Esophagus squamous epithelium (tissue), 5 donors: ENCODE data around the gene PGBD5. TPM values are rescaled to one million over a fixed set of nuclear protein-coding genes. Genes with fewer than 3 reads are reported as not detected.

Experiments used
- DNase-seq: peaks from one replicate; lab custom pipeline; 2025; lab: John Stamatoyannopoulos, UW
- H3K27ac ChIP-seq, 4 donors: fragments of 200-600 bp; sonication (generic); one replicate each; pipeline ENCODE4 v1.5.1; 2016 to 2019; ENCODE audit warnings: mild to moderate bottlenecking in 1 of 4
- H3K27me3 ChIP-seq, 4 donors: fragments of 200-600 bp; sonication (generic); 1 replicate in 3 of 4; 2 replicates in 1 of 4; pipeline versions ENCODE4 v1.5.1 to v1.6.0; 2017 to 2021; ENCODE audit warnings: antibody characterized with exemption in 1 of 4
- H3K36me3 ChIP-seq, 3 donors: fragments of 200-600 bp; sonication (generic); one replicate each; pipeline ENCODE4 v1.5.1; 2016 to 2019
- H3K4me1 ChIP-seq, 3 donors: fragments of 200-600 bp; sonication (generic); one replicate each; pipeline ENCODE4 v1.5.1; 2017 to 2019
- H3K4me3 ChIP-seq, 4 donors: fragments of 200-600 bp; sonication (generic); 1 replicate in 3 of 4; 2 replicates in 1 of 4; pipeline ENCODE4 v1.5.1; 2016 to 2019; ENCODE audit warnings: mild to moderate bottlenecking in 2 of 4, moderate library complexity in 1 of 4
- H3K9me3 ChIP-seq, 3 donors: fragments of 200-600 bp; sonication (generic); one replicate each; pipeline ENCODE4 v1.5.1; 2016 to 2019
- POLR2A ChIP-seq, 4 donors: fragments of 450-650 bp; IDR thresholded peaks; one replicate each; pipeline ENCODE4 v1.6.1; 2017; ENCODE audit warnings: antibody characterized with exemption in 4 of 4, mild to moderate bottlenecking in 4 of 4, moderate library complexity in 3 of 4
- WGBS, 2 donors: methylation state at CpG; one replicate each; pipeline ENCODE4 v1.1.5; 2018; 5-methylcytosine and 5-hydroxymethylcytosine counted together
- intact Hi-C: fragments of 100-400 bp; cut with DNase I; formaldehyde crosslinking; loops from one replicate; pipeline ENCODE4 v1.15.0; 2022
- total RNA-seq, 4 donors: library from RNA; depleted of rRNA; stranded (reverse); fragments of >200 nt; gene quantifications; one replicate each; pipeline ENCODE4 v1.1.0, GENCODE V29; 2016
- TF ChIP-seq, protein P1 (sequence below), 6 experiments: fragments of 450-650 bp in 4 of 6; fragments of 200-600 bp in 2 of 6; sonication (generic) in 2 of 6; IDR thresholded peaks; one replicate each; pipeline ENCODE4 v1.5.1; 2016 to 2019; ENCODE audit warnings: antibody characterized with exemption in 6 of 6, mild to moderate bottlenecking in 4 of 6, moderate library complexity in 4 of 6
- donor health status: DM: yes; HTN: yes; CAD: no.

PGBD5 gene
- total RNA-seq, 4 donors from 2014 or later, result under 0.01 to 6.1 (median 3.0) TPM

DNA sequence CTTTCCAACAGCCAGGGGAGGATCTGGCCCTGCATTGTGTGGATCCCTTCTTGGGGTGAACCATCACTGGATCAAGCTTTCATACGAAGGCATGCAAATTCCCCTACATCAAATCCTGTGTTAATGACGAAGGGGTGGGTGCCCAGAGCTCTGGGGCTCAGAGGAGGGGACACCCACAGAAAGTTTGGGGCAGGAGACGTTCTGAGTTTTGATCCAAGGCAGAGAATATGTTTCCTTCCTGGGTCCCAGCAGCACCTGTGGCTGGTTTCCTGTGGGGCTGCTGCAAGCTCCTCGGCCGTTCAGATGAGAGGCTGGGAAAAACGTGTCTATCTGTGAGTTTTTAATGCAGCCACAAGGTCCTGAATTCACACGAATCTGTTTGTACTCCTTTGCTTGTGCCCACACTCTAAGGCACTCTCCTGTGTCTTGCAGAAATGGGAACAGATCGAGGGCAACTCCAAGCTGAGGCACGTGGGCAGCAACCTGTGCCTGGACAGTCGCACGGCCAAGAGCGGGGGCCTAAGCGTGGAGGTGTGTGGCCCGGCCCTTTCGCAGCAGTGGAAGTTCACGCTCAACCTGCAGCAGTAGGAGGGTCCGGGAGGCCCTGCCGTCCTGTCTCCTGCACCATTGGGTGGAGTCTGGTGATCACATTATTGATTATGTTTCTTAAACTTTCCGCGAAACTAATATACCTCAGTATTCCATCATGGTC is 147.1 kb downstream of the PGBD5 start:
- Histone ChIP-seq H3K36me3 (peaks cover 6 to 81% (median 12%) of the 10 kb centered on the region in 3 donors), H3K4me1 (peaks cover 0 to 4% (median 0%) of the 10 kb centered on the region in 3 donors), H3K9me3 (no peaks in the 10 kb centered on the region), H3K4me3 (no peak overlapping the region), H3K27ac (no peak overlapping the region), H3K27me3 (no peaks in the 10 kb centered on the region)
- 75 to 76% methylated on average over 7 to 12 of the region's 20 CpGs for WGBS, 2 donors
- TF ChIP-seq, protein P1, sequence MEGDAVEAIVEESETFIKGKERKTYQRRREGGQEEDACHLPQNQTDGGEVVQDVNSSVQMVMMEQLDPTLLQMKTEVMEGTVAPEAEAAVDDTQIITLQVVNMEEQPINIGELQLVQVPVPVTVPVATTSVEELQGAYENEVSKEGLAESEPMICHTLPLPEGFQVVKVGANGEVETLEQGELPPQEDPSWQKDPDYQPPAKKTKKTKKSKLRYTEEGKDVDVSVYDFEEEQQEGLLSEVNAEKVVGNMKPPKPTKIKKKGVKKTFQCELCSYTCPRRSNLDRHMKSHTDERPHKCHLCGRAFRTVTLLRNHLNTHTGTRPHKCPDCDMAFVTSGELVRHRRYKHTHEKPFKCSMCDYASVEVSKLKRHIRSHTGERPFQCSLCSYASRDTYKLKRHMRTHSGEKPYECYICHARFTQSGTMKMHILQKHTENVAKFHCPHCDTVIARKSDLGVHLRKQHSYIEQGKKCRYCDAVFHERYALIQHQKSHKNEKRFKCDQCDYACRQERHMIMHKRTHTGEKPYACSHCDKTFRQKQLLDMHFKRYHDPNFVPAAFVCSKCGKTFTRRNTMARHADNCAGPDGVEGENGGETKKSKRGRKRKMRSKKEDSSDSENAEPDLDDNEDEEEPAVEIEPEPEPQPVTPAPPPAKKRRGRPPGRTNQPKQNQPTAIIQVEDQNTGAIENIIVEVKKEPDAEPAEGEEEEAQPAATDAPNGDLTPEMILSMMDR (IDR thresholded peaks at IDR 0.05), result no peak
- TF ChIP-seq POLR2A (IDR thresholded peaks at IDR 0.05), result no peak
- intact Hi-C loops, result no loop called here
- no peak for DNase-seq

DNA sequence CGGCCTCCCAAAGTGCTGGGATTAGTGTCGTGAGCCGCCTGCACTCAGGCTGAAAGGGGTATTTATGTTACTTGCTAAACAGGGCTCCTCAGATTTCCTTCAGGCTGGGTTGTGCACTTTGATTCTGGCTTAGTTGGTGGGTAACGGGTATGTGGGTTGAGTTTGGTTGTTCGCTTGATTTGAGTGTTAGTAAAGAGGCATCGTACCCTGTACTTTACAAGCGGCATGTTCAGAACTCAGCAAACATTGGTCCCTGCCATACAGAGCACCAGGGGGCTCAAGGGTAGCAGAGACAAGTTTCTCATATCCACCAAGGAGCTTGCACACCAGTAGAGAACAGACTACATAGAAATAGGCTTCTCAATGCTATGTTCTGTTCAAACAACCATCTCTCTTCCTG is 147.8 kb downstream of the PGBD5 start:
- Histone ChIP-seq H3K4me1 (peaks cover 0 to 10% (median 0%) of the 10 kb centered on the region in 3 donors), H3K27me3 (no peaks in the 10 kb centered on the region), H3K27ac (no peak overlapping the region), H3K4me3 (no peak overlapping the region), H3K36me3 (peaks cover 6 to 84% (median 12%) of the 10 kb centered on the region in 3 donors), H3K9me3 (no peaks in the 10 kb centered on the region)
- TF ChIP-seq, protein P1 (IDR thresholded peaks at IDR 0.05), result no peak
- TF ChIP-seq POLR2A (IDR thresholded peaks at IDR 0.05), result no peak
- intact Hi-C loops, result no loop called here
- no peak for DNase-seq
- WGBS, 2 donors, result 95 to 97% methylated on average over 3 to 7 of the region's 7 CpGs

DNA sequence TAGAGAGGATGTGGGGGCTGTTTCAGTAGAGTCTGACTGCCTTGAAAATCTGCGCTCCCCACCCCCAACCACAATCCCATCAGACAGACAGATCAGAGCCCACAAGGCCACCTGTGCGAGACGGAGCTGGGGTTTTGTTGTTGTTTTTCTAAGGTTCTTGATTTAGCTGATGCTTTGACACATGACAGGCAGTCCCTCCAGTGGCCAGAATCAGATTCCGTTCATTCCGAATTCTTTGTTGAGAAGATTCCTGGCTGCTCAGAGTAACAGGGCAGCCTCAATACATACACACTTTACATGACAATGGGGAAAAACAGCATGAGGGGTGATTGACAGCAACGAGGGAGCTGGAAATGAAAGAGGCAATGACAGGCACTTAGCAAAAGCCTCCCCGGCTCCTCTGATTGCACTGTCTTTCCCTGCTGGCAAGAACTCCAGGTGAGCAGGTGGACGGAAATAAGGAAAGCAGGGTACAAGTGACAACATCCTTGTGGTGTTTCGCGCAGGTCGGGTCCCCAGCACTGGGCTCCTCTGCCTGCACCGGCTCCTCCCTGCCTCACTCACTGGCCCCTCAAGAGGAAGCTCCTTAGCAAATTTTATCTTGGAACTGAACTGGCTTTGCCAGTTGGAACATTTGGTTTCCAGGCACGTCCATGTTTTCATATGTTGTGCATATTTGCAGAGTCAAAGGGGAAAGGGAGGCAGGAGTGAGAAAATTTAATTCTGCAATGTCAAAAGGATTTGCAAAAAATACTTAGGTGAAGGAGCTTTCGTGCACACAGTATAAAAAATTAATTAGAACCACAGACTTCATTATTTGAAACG is 148.7 kb downstream of the PGBD5 start:
- no peaks in the 10 kb centered on the region for H3K27me3 ChIP-seq
- H3K4me1 ChIP-seq, result peaks cover 0 to 14% (median 0%) of the 10 kb centered on the region in 3 donors
- H3K27ac ChIP-seq, result no peak overlapping the region
- peaks cover 6 to 84% (median 12%) of the 10 kb centered on the region in 3 donors for H3K36me3 ChIP-seq
- TF ChIP-seq POLR2A (IDR thresholded peaks at IDR 0.05), result no peak
- TF ChIP-seq, protein P1 (IDR thresholded peaks at IDR 0.05), result no peak
- no peak for DNase-seq
- WGBS, 2 donors, result 64 to 75% methylated on average over 15 of the region's 15 CpGs
- no peaks in the 10 kb centered on the region for H3K9me3 ChIP-seq
- intact Hi-C loops, result no loop called here
- H3K4me3 ChIP-seq, result no peak overlapping the region

DNA sequence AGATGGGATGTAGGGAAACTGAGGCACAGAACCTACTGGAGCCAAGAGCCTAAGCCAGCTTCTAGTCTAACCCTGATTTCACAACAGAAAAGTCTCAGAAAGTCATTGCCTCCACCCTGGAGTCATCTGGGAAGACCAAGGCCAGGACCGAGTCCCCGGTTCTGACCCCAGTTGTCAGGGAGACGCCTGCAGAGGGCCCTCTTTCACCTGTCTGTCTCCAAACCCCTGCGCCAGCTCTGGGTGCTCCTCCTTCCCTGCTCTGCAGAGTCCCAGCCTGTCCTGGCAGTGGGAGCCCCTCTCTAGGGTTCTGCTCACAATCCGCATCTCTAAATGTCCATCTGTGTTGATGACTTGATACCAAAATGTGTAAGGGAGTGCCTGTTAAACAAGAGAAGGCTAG is 149.7 kb downstream of the PGBD5 start:
- TF ChIP-seq, protein P1 (IDR thresholded peaks at IDR 0.05), result no peak
- no peak for TF ChIP-seq POLR2A (IDR thresholded peaks at IDR 0.05)
- intact Hi-C loops, result no loop called here
- H3K27me3 ChIP-seq, result no peaks in the 10 kb centered on the region
- no peak overlapping the region for H3K4me3 ChIP-seq
- WGBS, 2 donors, result 100% methylated on average over 2 to 4 of the region's 5 CpGs
- H3K36me3 ChIP-seq, result peaks cover 6 to 91% (median 16%) of the 10 kb centered on the region in 3 donors
- DNase-seq, result no peak
- no peaks in the 10 kb centered on the region for H3K9me3 ChIP-seq
- peaks cover 0 to 22% (median 0%) of the 10 kb centered on the region in 3 donors for H3K4me1 ChIP-seq
- H3K27ac ChIP-seq, result no peak overlapping the region

DNA sequence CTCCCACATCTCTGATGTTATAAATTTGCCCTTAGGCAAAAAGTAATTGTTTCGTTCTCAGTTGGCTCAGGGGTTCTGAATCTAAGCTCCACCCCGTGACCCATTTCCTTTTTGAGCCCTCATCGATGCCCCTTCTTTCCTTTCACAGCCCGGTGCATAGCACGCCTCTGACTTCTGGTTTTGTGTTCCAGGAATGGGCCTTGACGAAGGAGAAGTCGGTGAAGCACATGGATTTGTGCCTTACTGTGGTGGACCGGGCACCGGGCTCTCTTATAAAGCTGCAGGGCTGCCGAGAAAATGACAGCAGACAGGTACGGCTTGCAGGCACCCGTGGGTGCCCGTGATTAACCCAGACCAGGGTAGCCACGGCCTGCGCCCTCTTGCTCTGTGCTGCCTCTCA is 151.9 kb downstream of the PGBD5 start:
- DNase-seq, result no peak
- WGBS, 2 donors, result 60 to 73% methylated on average over 10 to 13 of the region's 15 CpGs
- H3K27me3 ChIP-seq, result no peaks in the 10 kb centered on the region
- peaks cover 0 to 40% (median 4%) of the 10 kb centered on the region in 3 donors for H3K4me1 ChIP-seq
- no peak overlapping the region for H3K4me3 ChIP-seq
- intact Hi-C loops, result no loop called here
- TF ChIP-seq POLR2A (IDR thresholded peaks at IDR 0.05), result no peak
- TF ChIP-seq, protein P1 (IDR thresholded peaks at IDR 0.05), result no peak
- peak overlapping the region in 1 of 4 donors; percentile 34 for H3K27ac ChIP-seq
- H3K36me3 ChIP-seq, result peaks cover under 1 to 77% (median 6%) of the 10 kb centered on the region in 3 donors
- H3K9me3 ChIP-seq, result no peaks in the 10 kb centered on the region
